Kidney epithelial cell (primary cell): ENCODE data around the gene E2F4. TPM values are rescaled to one million over a fixed set of nuclear protein-coding genes. Genes with fewer than 3 reads are reported as not detected.

Source experiments
- DNase-seq: peaks from one replicate; pipeline ENCODE4 v3.0.0-alpha.2; 2010; ENCODE audit warnings: low read depth
- H3K27me3 ChIP-seq: 2 replicates; pipeline ENCODE4 v1.6.0; 2011; ENCODE audit warnings: low read length; ENCODE audit not compliant: control insufficient read depth, insufficient read depth
- H3K36me3 ChIP-seq: 2 replicates; pipeline ENCODE4 v1.5.1; 2011; ENCODE audit warnings: low read length; ENCODE audit not compliant: control insufficient read depth, insufficient read depth
- H3K4me3 ChIP-seq: 2 replicates; pipeline ENCODE4 v1.5.1; 2011; ENCODE audit warnings: low read depth, mild to moderate bottlenecking, control low read depth, low read length
- total RNA-seq: library from RNA; depleted of rRNA; stranded (reverse); fragments of >200 nt; gene quantifications from 2 replicates; pipeline ENCODE4 v1.2.3, GENCODE V29; 2015
- TF ChIP-seq, protein P1 (sequence below): IDR thresholded peaks from 2 replicates; pipeline ENCODE4 v1.5.1; 2011; ENCODE audit warnings: mild to moderate bottlenecking, moderate library complexity, low read length, control low read depth, inconsistent platforms; ENCODE audit not compliant: insufficient read depth, poor library complexity, severe bottlenecking

E2F4 gene
- total RNA-seq, 1 donor from 2014 or later = 84.9 TPM

GRCh38 chr16:67177743-67178699 is 13.9 kb upstream of the E2F4 start:
- TF ChIP-seq, protein P1, sequence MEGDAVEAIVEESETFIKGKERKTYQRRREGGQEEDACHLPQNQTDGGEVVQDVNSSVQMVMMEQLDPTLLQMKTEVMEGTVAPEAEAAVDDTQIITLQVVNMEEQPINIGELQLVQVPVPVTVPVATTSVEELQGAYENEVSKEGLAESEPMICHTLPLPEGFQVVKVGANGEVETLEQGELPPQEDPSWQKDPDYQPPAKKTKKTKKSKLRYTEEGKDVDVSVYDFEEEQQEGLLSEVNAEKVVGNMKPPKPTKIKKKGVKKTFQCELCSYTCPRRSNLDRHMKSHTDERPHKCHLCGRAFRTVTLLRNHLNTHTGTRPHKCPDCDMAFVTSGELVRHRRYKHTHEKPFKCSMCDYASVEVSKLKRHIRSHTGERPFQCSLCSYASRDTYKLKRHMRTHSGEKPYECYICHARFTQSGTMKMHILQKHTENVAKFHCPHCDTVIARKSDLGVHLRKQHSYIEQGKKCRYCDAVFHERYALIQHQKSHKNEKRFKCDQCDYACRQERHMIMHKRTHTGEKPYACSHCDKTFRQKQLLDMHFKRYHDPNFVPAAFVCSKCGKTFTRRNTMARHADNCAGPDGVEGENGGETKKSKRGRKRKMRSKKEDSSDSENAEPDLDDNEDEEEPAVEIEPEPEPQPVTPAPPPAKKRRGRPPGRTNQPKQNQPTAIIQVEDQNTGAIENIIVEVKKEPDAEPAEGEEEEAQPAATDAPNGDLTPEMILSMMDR = no peak
- Histone ChIP-seq H3K36me3 (no peaks in the 10 kb centered on the region), H3K4me3 (peak overlapping the region; percentile 24), H3K27me3 (no peaks in the 10 kb centered on the region)
- DNase-seq = no peak

DNA sequence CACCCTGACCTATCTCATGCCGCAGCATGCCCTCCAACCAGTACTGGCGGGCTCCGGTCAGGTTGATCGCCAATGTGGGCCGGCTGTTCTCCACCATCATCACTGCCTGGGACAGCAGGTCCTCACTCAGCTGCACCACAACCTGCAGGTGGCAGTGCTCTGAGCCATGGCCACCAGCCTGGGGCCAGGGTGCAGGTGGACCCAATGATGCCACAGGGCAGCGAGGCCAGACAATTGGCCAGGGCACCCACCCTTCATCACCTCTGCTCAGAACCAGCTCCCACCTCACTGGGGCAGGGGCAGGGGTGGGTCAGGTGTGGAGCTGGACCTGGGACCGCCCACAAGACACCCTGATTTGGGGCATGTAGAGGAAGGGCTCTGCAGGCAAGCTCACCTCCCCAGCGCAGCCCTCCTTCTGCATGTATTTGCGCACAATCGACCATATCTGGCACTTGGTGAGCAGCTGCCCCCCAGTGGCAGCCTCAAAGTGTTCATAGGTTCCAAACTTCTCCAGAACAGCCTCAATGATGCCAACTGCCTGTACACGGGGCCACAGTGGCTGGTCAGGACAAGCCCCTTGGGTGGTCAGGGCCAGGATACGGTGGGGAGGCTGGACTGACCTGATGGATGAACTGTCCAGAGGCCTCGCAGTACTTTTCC is 12.4 kb upstream of the E2F4 start:
- no peak for DNase-seq
- TF ChIP-seq, protein P1 = no peak
- H3K27me3 ChIP-seq = no peaks in the 10 kb centered on the region
- no peak overlapping the region for H3K4me3 ChIP-seq
- no peaks in the 10 kb centered on the region for H3K36me3 ChIP-seq

DNA sequence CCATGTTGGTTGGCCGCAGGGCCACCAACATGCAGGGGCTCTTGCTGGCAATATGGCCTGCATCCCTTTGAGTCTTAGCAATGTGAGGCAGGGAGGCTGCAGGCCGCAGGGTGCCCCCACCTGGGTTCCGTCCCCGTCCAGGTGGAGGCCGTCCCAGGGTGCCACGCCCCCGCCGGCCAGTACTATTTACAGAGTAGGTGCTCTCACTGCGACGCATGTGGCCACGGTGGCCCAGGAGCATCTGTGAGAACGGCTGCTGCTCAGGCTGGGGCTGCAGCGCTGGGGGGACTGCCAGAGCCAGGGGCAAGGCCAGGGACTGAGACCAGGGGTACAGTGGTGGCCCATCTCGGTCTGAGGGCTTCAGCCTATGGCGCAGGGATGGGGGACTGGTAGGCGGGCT is 11.8 kb upstream of the E2F4 start:
- TF ChIP-seq, protein P1 = no peak
- Histone ChIP-seq H3K36me3 (no peaks in the 10 kb centered on the region), H3K4me3 (no peak overlapping the region), H3K27me3 (peaks cover 6% of the 10 kb centered on the region)
- no peak for DNase-seq

DNA sequence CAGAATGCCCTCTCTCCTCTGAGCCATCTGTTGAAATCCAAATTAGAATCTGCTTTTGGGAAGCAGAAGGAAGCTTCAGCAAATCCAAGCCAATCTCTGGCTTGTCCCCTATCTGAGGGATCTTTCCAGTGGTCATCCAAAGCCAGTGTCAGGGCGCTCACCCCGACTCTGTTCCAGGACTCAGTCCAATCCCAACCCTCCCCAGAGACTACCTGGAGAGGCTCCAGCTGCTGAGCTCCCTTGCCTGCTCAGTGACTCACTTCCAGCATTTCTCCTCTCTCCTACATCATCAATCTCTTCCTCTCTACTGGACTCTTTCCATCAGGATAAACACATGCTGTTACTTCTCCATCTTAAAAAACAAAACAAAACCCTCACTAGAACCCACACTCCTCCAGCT is 10.6 kb upstream of the E2F4 start:
- no peak for DNase-seq
- TF ChIP-seq, protein P1 = no peak
- Histone ChIP-seq H3K36me3 (no peaks in the 10 kb centered on the region), H3K4me3 (no peak overlapping the region), H3K27me3 (peaks cover 6% of the 10 kb centered on the region)

GRCh38 chr16:67182288-67182687 is 9.7 kb upstream of the E2F4 start:
- TF ChIP-seq, protein P1 = no peak
- H3K36me3 ChIP-seq = no peaks in the 10 kb centered on the region
- no peak for DNase-seq
- H3K4me3 ChIP-seq = no peak overlapping the region
- peaks cover 6% of the 10 kb centered on the region for H3K27me3 ChIP-seq
